GM08714 (cell line): Measurements from ENCODE around the gene ARMH3.
"Not testable (repeated sequence)": the region's sequence is repeated elsewhere in the genome, so short reads cannot be mapped to it uniquely, and the experiment has no call there.

Experiments
- H3K4me3 ChIP-seq: fragments of 200-500 bp; sonication (Bioruptor generic); 2 replicates; pipeline ENCODE4 v1.5.1; 2014; ENCODE audit warnings: mild to moderate bottlenecking, low read length, inconsistent platforms
- ZNF274 ChIP-seq: IDR thresholded peaks from 2 replicates; pipeline ENCODE4 v1.6.1; 2012; ENCODE audit warnings: mild to moderate bottlenecking, low read depth, low read length

ARMH3 gene

DNA sequence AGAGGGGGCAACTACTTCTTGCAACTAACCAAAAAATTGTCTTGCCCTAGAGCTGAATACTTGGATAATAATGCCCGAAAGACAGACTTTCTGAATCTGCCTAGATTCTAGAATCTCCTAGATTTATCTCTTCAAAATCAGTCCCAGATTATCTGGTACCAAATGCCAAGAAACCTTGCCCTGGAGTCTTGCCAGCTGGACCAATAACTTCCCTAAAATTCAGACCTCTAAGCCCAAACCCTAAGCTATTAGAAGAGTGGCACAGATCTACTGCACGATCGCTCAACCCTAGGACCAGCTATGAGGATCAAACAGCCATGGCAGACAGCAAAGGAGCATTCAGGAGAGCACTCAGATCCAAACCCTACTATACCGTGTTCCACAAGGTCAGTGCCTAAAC lies 45.0 kb downstream of the ARMH3 start:
- no peak overlapping the region for H3K4me3 ChIP-seq
- TF ChIP-seq ZNF274 = no peak

- TF ChIP-seq ZNF274 = no peak
These were observed 46.1 kb downstream of the ARMH3 start for GRCh38 chr10:102009801-102010425.

GRCh38 chr10:102007796-102008195 lies 48.2 kb downstream of the ARMH3 start:
- no peak overlapping the region for H3K4me3 ChIP-seq
- no peak for TF ChIP-seq ZNF274

More at GRCh38 chr10:102009801-102010425, 46.1 kb downstream of the ARMH3 start:
- no peak overlapping the region for H3K4me3 ChIP-seq

DNA sequence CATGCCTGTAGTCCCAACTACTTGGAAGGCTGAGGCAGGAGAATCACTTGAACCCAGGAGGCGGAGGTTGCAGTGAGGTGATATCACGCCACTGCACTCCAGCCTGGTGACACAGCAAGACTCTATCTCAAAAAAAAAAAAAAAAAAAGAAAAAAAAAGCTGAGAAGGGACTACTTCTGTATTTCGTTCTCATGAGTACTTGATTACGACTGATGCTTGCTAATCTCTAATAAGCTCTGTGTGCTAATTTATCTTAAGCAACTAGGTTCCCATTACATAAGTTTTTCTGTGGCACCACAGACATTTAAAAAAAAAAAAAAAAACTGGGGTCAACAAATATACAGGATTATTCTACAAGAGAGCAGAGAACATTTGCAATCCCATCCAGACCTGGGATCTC lies 48.9 kb downstream of the ARMH3 start:
- H3K4me3 ChIP-seq = not testable (repeated sequence)

GRCh38 chr10:102004376-102004775 lies 51.6 kb downstream of the ARMH3 start:
- no peak for TF ChIP-seq ZNF274
- H3K4me3 ChIP-seq = no peak overlapping the region

DNA sequence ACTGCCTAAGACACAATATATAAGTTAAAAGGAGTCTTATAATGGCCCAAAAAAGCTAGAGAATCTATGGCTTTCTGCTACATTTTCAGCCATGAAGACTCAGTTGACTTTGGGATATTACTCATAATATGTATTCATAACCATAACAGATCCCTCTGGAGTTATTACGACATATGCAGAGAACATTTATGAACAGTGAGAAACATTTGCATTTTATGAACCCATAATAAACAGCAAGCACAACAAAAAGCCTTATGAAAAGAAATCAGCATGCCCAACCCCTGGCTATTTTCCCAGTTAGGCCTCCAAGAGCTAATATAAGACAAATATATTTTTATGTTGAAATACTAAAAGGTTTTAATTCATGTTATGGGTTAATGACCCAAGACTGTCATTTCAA lies 52.4 kb downstream of the ARMH3 start:
- no peak for TF ChIP-seq ZNF274
- no peak overlapping the region for H3K4me3 ChIP-seq

DNA sequence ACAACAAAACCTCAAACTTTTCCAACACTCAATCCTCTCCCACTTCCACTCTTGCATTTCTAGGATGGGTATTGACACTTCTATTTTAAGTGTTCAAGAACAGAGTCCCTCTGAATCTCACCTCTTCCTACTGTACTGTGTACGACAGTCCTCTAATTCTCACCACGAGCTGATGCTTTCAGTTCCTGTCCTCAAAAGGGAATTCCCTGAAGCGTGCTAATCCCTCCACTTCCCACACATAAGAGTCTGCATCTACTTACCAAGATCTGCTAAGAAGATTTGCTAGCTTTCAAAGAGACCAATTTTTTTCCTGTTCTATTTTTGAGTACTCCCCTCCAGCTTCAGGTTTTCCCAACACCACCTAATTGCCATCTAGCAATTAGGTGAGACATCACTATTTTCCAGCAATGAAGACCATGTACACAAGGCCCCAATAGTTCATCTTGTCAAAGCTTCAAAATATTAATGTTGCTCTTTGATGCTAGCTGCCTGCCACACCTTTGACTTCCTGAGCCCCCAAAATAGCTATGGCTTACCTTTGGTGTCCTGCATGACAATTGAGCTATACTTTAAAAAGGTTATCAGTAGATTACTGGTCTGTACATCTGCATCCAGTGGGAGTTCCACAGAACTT lies 54.4 kb downstream of the ARMH3 start:
- H3K4me3 ChIP-seq = no peak overlapping the region; the same call in 1 of the 2 replicates

GRCh38 chr10:101997803-101998202 lies 58.2 kb downstream of the ARMH3 start:
- TF ChIP-seq ZNF274 = no peak
- no peak overlapping the region for H3K4me3 ChIP-seq

More for the DNA sequence above, 54.4 kb downstream of the ARMH3 start:
- no peak for TF ChIP-seq ZNF274

- TF ChIP-seq ZNF274 = no peak
- H3K4me3 ChIP-seq = no peak overlapping the region
These were observed 60.4 kb downstream of the ARMH3 start for GRCh38 chr10:101995451-101996063.

DNA sequence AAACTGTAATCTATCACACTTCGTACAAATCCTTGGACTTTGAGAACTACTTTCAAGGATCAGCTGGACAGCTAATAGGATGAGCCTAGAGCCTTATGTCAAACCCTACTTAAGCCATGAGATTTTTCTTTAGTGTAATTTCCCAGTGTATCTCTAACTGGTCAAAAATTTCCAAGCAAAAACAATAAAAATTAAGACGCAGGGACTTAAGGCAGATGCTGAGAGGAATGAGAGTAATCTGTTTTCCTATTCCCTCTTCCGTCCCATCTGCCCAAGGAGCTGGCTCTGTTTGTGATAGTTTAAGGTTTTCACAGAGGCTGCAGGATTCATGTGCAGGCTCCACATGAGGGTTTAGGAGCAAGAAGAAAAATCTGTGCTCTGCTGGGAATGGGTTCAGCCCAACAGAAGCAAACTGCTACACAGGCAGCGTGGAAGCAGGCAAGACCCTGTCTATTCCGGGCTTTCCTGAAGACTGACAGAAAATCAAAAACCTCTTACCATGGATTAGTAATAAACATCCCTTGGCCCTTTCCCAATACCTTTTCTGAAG lies 62.2 kb downstream of the ARMH3 start:
- no peak for TF ChIP-seq ZNF274

DNA sequence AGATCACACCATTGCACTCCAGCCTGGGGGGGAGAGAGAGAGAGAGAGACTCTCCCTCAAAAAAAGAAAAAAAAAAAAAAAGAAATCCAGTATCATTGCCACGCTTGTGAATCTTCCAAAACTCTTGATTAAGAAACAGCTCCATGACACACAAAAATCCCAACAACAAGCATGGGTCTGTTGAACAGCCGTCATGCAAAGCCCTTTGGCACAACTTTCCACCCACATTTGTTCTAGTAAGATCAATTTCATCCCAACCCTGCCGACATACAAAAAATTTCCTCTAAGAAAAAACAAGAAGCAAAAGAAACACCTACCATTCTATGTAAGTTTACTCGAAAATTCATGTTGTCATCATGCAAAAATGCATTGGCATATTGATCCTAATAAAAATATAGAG lies 62.8 kb downstream of the ARMH3 start:
- no peak for TF ChIP-seq ZNF274
- H3K4me3 ChIP-seq = no peak overlapping the region

More for the DNA sequence above, 62.2 kb downstream of the ARMH3 start:
- no peak overlapping the region for H3K4me3 ChIP-seq

- no peak overlapping the region for H3K4me3 ChIP-seq
These were observed 68.8 kb downstream of the ARMH3 start for GRCh38 chr10:101987136-101987535.

GRCh38 chr10:101986624-101986971 lies 69.4 kb downstream of the ARMH3 start:
- TF ChIP-seq ZNF274 = no peak
- peak overlapping the region; percentile 26; the same call in 1 of the 2 replicates for H3K4me3 ChIP-seq

More at GRCh38 chr10:101987136-101987535, 68.8 kb downstream of the ARMH3 start:
- no peak for TF ChIP-seq ZNF274

- not testable (repeated sequence) for H3K4me3 ChIP-seq
These were observed 75.3 kb downstream of the ARMH3 start for GRCh38 chr10:101980677-101981076.

GRCh38 chr10:101974091-101974971 lies 81.6 kb downstream of the ARMH3 start:
- TF ChIP-seq ZNF274 = no peak
- no peak overlapping the region; the same call in 1 of the 2 replicates for H3K4me3 ChIP-seq
